GM18502 (cell line): ENCODE data around the gene TNFAIP8L3.

Experiments used
- ATAC-seq: cut with Tn5 transposase; IDR thresholded peaks from one replicate; pipeline ENCODE4 v1.9.1; 2021; ENCODE audit warnings: mild to moderate bottlenecking; ENCODE audit not compliant: unreplicated experiment, poor library complexity

The TNFAIP8L3 gene

GRCh38 chr15:51119120-51119519 lies 24.4 kb upstream of the TNFAIP8L3 start:
- no peak for ATAC-seq

GRCh38 chr15:51117270-51117669 lies 22.6 kb upstream of the TNFAIP8L3 start:
- no peak for ATAC-seq

- no peak for ATAC-seq
These were observed 19.9 kb upstream of the TNFAIP8L3 start for GRCh38 chr15:51114437-51115119.

- no peak for ATAC-seq
These were observed 17.4 kb upstream of the TNFAIP8L3 start for GRCh38 chr15:51112078-51112477.

GRCh38 chr15:51111061-51111460 lies 16.4 kb upstream of the TNFAIP8L3 start:
- no peak for ATAC-seq

GRCh38 chr15:51110171-51110570 lies 15.5 kb upstream of the TNFAIP8L3 start:
- ATAC-seq = no peak

- no peak for ATAC-seq
These were observed 14.3 kb upstream of the TNFAIP8L3 start for GRCh38 chr15:51108933-51109550.

GRCh38 chr15:51107612-51108011 lies 12.9 kb upstream of the TNFAIP8L3 start:
- ATAC-seq = no peak

GRCh38 chr15:51106481-51106880 lies 11.8 kb upstream of the TNFAIP8L3 start:
- ATAC-seq = no peak

- ATAC-seq = no peak
These were observed 10.8 kb upstream of the TNFAIP8L3 start for GRCh38 chr15:51105430-51106016.

GRCh38 chr15:51104512-51104911 lies 9.8 kb upstream of the TNFAIP8L3 start:
- no peak for ATAC-seq

- ATAC-seq = no peak
These were observed 8.6 kb upstream of the TNFAIP8L3 start for GRCh38 chr15:51103330-51103729.

- no peak for ATAC-seq
These were observed 6.2 kb upstream of the TNFAIP8L3 start for GRCh38 chr15:51100785-51101489.

- ATAC-seq = no peak
These were observed 4.5 kb upstream of the TNFAIP8L3 start for GRCh38 chr15:51099185-51099584.

GRCh38 chr15:51098331-51098619 lies 3.6 kb upstream of the TNFAIP8L3 start:
- ATAC-seq = no peak

GRCh38 chr15:51097553-51098330 lies 3.0 kb upstream of the TNFAIP8L3 start:
- ATAC-seq = no peak

- no peak for ATAC-seq
These were observed 2.3 kb upstream of the TNFAIP8L3 start for GRCh38 chr15:51096976-51097375.

GRCh38 chr15:51095681-51096331 lies 1.1 kb upstream of the TNFAIP8L3 start:
- no peak for ATAC-seq

GRCh38 chr15:51093839-51094605 lies 684 bp downstream of the TNFAIP8L3 start:
- ATAC-seq = no peak

GRCh38 chr15:51093488-51093838 lies 1.2 kb downstream of the TNFAIP8L3 start:
- no peak for ATAC-seq
